Uterus (tissue), 2 donors: ENCODE data around the gene VIM.

Experiments
- CTCF ChIP-seq, 4 experiments: fragments of 200-600 bp in 2 of 4; fragments of 450-650 bp in 2 of 4; sonication (generic) in 2 of 4; IDR thresholded peaks; one replicate each; pipeline ENCODE4 v1.5.1; 2016 to 2019; ENCODE audit warnings: antibody characterized with exemption in 4 of 4, mild to moderate bottlenecking in 2 of 4, moderate library complexity in 1 of 4
- POLR2A ChIP-seq, 2 donors: fragments of 450-650 bp; IDR thresholded peaks; one replicate each; pipeline ENCODE4 v1.6.1; 2016; ENCODE audit warnings: antibody characterized with exemption in 2 of 2, mild to moderate bottlenecking in 1 of 2, moderate library complexity in 1 of 2

GRCh38 chr10:17249820-17250219 lies 21.8 kb downstream of the VIM start:
- TF ChIP-seq CTCF (IDR thresholded peaks at IDR 0.05) = peak in 2 of 4 experiments; percentile 11 to 18
- TF ChIP-seq POLR2A (IDR thresholded peaks at IDR 0.05) = no peak
